Central memory CD4-positive, alpha-beta T cell (primary cell): ENCODE measurements around the gene KLK14.

Source experiments
- DNase-seq: peaks from one replicate; pipeline ENCODE4 v3.0.0; 2022

KLK14 gene

DNA sequence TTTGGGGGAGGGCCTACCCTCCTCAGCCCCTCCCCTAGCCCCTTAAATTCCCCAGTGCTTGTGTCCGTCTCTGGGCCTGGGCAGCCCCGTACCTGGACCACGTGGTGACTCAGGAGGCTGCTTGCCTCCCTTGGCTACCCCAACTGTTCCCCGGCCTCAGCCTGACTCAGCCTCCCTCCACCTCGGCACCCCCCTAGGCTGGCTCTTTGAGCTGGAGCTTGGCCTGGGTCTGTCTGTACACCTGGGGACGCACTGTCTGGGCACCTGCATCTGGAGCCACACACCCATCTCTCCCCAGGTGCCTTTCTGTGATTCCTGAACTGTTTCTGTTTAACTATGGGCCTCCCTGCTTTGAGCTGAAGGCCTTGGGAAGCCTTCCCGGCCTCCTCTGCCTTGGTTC is 1.8 kb upstream of the KLK14 start:
- no peak for DNase-seq

DNA sequence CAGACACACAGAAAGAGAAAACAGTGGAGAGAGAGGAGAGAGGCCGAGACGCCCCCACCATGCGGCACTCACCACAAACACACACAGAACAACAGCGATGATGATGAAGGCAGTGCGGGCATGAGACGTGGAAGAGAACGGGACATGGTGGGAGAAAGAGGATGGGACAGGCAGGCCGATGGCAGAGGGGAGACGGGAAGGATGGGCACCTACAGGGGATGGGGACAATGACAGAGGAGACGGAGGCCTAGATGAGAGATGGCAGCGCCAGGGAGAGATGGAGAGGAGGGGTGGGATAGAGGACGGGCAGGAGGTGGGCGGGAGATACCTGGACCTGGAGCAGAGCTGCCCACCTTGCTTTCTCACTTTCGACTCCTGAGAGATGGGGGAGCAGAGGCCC is 1.1 kb upstream of the KLK14 start:
- DNase-seq, result no peak

- DNase-seq, result no peak
Observed at GRCh38 chr19:51083181-51083580, 494 bp upstream of the KLK14 start.

GRCh38 chr19:51081476-51081875 is 1.2 kb downstream of the KLK14 start:
- no peak for DNase-seq

- DNase-seq, result no peak
Observed at GRCh38 chr19:51079481-51080110, 3.1 kb downstream of the KLK14 start.

GRCh38 chr19:51078731-51079130 is 4.0 kb downstream of the KLK14 start:
- DNase-seq, result no peak

DNA sequence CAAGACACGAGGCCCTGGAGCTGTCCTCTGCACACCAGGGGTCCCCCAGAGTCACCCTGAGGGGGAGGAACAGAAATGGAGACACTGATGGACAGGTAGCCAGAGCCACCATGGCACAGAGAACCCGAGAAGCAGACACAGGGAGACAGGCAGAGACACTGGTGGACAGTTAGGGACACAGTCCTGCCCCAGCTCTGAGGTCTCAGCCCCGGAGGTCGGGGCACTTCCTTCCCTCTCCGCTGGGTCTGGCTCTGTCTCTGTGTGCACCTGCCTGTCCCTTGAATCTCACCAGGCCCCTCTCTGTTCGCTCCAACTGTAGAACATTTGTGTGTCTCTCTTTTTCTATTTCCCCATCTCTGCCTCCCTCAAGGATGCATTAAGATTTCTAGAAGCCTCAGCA is 4.6 kb downstream of the KLK14 start:
- DNase-seq, result no peak

- DNase-seq, result no peak
Observed at GRCh38 chr19:51076631-51077213, 6.0 kb downstream of the KLK14 start.

DNA sequence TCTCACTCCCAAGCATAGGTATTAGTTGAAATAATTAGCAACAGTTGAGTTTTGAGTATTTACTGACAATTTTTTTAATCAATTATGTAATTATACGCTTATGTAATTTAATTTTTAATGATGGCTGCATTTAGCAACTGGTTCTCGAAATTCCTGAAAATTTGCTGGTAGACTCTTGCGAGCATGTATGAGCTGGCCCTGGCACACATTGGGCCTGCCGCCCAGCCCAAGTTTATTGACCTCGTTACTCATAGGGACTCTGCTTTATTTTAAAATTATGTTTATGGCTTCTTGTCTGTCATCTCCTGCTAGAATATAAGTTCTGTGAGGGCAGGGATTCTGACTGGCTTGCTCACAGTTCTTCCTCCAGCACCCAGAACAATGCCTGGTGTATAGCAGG is 6.7 kb downstream of the KLK14 start:
- no peak for DNase-seq

GRCh38 chr19:51071095-51071405 is 11.6 kb downstream of the KLK14 start:
- no peak for DNase-seq

GRCh38 chr19:51070334-51071094 is 12.2 kb downstream of the KLK14 start:
- DNase-seq, result no peak

DNA sequence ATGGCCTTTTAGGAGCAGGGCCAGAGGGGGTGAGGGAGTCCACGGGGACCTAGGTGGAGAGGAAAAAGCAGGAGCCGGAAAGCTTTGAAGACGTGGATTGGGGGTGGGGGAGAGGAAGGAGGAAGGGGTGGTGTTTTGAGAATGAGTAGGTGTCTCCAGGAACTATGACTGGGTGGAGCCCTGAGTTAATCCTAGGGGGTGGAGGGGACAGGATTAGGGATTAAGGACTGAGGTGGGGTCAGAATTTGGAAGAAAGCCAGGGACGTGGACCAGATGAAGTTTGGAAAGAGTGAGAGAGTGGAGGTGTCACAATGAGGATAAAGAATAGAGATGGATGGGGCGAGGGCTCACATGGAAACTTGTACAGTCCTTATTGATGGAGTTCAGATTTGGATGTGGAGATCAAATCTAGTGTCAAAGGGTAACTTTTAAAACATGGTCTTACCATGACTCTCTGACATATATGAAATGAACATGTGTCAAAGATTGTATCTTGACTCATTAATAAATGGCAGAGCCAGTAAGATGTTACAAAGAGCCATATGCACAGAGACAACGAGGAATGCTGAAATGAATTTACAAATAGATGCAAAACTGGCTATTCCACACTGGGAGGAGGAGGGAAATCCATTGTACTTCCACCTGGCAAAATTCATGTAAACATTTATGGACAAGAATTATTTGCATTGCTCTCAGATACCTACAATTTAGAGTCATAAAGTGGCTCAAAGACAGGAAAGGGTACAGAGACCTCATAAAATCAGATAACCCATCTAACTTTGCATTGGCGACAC is 16.1 kb downstream of the KLK14 start:
- no peak for DNase-seq

GRCh38 chr19:51065221-51065960 is 17.3 kb downstream of the KLK14 start:
- DNase-seq, result no peak

DNA sequence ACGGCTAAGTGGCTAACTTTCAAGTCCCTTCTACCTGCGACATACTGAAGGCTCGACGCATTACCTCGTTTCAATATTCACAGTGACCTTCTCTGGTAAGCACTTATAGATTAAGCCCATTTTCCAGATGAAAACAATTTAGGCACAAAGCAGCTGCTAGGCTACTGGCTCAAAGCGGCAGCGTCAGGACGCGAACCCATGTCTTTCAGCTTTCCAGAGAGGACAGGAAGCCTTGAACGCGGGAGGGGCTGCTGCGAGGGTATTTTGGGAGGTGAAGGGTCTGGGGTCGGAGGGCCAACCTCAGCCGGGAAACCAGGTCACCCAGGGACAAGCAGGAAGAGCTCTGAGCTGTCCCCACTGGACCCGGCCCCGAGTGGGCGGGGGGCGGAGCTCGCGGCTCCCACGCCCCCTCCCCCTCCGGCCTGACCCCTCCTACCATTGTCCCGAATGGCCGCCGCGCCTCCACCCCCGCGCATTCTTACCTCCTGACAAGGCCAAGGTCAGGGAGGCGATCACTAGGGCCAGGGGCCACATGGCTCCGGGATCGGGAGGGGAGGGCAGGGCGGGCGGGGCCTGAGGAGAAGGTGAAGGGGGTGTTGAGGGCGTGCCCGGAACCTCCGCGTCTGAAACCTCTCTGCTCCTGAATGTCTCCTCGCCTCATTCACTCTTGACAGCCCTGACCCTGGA is 18.0 kb downstream of the KLK14 start, which contains the start of gene KLK13:
Gene KLK13, minus strand, starts transcription at position 559 of the 687 bp plus-strand sequence. Its CDS starts 25 bp downstream, at position 534.
- no peak for DNase-seq

GRCh38 chr19:51063664-51064063 is 19.0 kb downstream of the KLK14 start:
- DNase-seq, result no peak

DNA sequence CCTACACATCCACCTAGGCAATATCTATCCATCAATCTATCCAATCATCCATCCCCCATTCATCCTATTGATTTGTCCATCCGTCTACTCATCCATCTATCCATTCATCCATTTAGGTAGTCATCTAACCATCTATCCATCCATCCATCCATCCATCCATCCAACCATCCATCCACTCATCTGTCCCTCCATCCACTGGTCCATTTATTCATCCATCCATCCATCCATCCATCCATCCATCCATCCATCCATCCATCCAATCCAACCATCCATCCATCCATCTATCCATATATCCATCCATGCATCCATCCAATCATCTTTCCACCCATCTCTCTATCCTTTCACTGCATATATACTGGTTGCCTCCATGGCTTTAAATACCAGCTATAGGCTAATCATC is 21.7 kb downstream of the KLK14 start:
- no peak for DNase-seq

GRCh38 chr19:51060336-51060735 is 22.4 kb downstream of the KLK14 start:
- DNase-seq, result no peak

DNA sequence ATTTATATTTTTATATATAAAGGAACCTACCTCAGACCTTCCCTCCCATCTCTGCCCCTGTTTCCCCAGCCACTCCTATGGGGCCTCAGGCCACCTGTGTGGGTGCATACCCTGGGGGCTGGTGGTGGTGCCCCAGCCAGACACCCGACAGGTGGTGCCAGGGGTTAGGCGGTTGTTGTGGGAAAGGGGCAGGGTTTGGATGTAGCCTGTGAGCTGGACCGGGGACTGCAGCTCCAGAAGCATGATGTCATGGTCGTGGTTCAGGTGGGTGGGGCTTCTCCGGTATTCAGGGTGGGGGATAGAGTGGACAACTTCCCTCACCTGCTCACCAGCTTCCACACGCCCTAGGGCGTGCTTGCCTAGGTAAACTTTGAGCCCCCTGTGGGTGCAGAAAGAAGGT is 23.0 kb downstream of the KLK14 start:
- DNase-seq, result no peak

DNA sequence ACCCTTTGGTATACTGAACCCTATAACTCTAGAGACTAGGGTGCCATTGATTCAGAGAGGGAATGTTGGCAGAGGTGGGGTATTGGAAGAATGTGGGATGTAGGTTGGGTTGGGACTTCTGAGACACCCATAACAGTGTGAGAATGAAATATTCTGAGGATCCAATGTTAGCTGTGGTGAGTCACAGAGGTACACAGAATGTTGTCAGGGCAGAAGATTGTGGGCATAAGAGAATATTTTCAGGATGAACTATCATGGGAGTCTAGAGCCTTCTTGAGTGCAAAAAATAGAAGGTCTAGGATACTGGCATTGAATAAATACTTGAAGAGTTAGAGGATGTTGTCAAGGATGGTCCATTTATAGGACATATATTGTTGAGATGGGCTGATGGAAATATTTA is 26.8 kb downstream of the KLK14 start:
- no peak for DNase-seq

DNA sequence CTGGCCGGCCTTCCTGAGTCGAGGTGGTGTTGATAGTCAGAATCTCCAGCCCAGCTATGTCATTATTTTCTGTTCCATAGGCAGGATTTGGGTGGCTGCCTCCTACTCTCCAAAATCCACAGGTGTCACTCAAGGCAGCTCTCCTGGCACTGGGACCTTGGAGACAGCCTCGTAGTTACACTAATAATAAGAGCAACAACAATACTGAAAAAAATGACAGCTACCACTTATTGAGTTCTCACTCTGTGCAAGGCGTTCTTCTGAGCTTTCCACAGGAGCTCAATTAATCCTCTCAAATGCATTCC is 35.7 kb downstream of the KLK14 start:
- no peak for DNase-seq

- DNase-seq, result no peak
Observed at GRCh38 chr19:51044327-51044726, 38.4 kb downstream of the KLK14 start.

GRCh38 chr19:51043497-51043896 is 39.2 kb downstream of the KLK14 start:
- DNase-seq, result no peak
